H9 (cell line): ENCODE measurements around the gene SERINC1. TPM values are rescaled to one million over a fixed set of nuclear protein-coding genes. Genes with fewer than 3 reads are reported as not detected.

Source experiments
- DNase-seq: peaks from one replicate; pipeline ENCODE4 v3.0.0-alpha.2; 2017
- H2AFZ ChIP-seq: one replicate; pipeline ENCODE4 v1.6.1; 2013; ENCODE audit warnings: mild to moderate bottlenecking, low read length, control low read depth, moderate library complexity
- H2AK5ac ChIP-seq: 2 replicates; pipeline ENCODE4 v1.6.1; 2013; ENCODE audit warnings: low read length, control low read depth, mixed read lengths; ENCODE audit not compliant: insufficient read length
- H2BK120ac ChIP-seq: one replicate; pipeline ENCODE4 v1.6.1; 2013; ENCODE audit warnings: low read depth, mild to moderate bottlenecking, low read length, control low read depth, inconsistent platforms; ENCODE audit not compliant: poor library complexity, severe bottlenecking
- H2BK12ac ChIP-seq: 2 replicates; pipeline ENCODE4 v1.6.1; 2013; ENCODE audit warnings: low read length, control low read depth, mixed read lengths, low read depth; ENCODE audit not compliant: insufficient read length
- H2BK15ac ChIP-seq: 2 replicates; pipeline ENCODE4 v1.6.1; 2013; ENCODE audit warnings: low read depth, low read length, control low read depth
- H2BK20ac ChIP-seq: one replicate; pipeline ENCODE4 v1.6.1; 2013; ENCODE audit warnings: low read depth, mild to moderate bottlenecking, low read length, control low read depth, inconsistent platforms; ENCODE audit not compliant: poor library complexity, severe bottlenecking
- H2BK5ac ChIP-seq: 2 replicates; pipeline ENCODE4 v1.6.1; 2013; ENCODE audit warnings: low read length, control low read depth, mixed read lengths; ENCODE audit not compliant: insufficient read length
- H3K14ac ChIP-seq: 2 replicates; pipeline ENCODE4 v1.6.1; 2013; ENCODE audit warnings: low read length, control low read depth; ENCODE audit not compliant: insufficient read depth
- H3K18ac ChIP-seq: 2 replicates; pipeline ENCODE4 v1.6.1; 2013; ENCODE audit warnings: low read depth, mild to moderate bottlenecking, mixed read lengths, low read length, control low read depth; ENCODE audit not compliant: insufficient read length
- H3K23ac ChIP-seq: 2 replicates; pipeline ENCODE4 v1.6.1; 2013; ENCODE audit warnings: low read length, control low read depth, mixed read lengths, low read depth; ENCODE audit not compliant: insufficient read length
- H3K23me2 ChIP-seq: 2 replicates; pipeline ENCODE4 v1.6.1; 2013; ENCODE audit warnings: low read depth, mild to moderate bottlenecking, mixed read lengths, low read length, control low read depth; ENCODE audit not compliant: insufficient read length, poor library complexity, severe bottlenecking
- H3K27ac ChIP-seq: 2 replicates; pipeline ENCODE4 v1.5.1; 2013; ENCODE audit warnings: low read length, control low read depth, mixed read lengths, low read depth; ENCODE audit not compliant: insufficient read length
- H3K27me3 ChIP-seq: 2 replicates; pipeline ENCODE4 v1.6.1; 2013; ENCODE audit warnings: low read length, control low read depth, inconsistent platforms; ENCODE audit not compliant: insufficient read depth
- H3K4ac ChIP-seq: 2 replicates; pipeline ENCODE4 v1.6.1; 2013; ENCODE audit warnings: low read depth, mild to moderate bottlenecking, control low read depth, inconsistent platforms, low read length, moderate library complexity
- H3K4me1 ChIP-seq: 2 replicates; pipeline ENCODE4 v1.6.1; 2013; ENCODE audit warnings: low read length, control low read depth, inconsistent platforms; ENCODE audit not compliant: insufficient read depth
- H3K4me2 ChIP-seq: 2 replicates; pipeline ENCODE4 v1.6.1; 2013; ENCODE audit warnings: low read length, control low read depth, mixed read lengths; ENCODE audit not compliant: insufficient read length, insufficient read depth
- H3K56ac ChIP-seq: 2 replicates; pipeline ENCODE4 v1.6.1; 2013; ENCODE audit warnings: low read depth, mild to moderate bottlenecking, mixed read lengths, low read length, control low read depth; ENCODE audit not compliant: insufficient read length
- H3K79me1 ChIP-seq: 2 replicates; pipeline ENCODE4 v1.6.1; 2013; ENCODE audit warnings: low read depth, mild to moderate bottlenecking, moderate library complexity, low read length, control low read depth, inconsistent platforms; ENCODE audit not compliant: insufficient read depth, poor library complexity, severe bottlenecking
- H3K79me2 ChIP-seq: 2 replicates; pipeline ENCODE4 v1.6.1; 2013; ENCODE audit warnings: low read length, control low read depth, inconsistent platforms; ENCODE audit not compliant: insufficient read depth
- H3K9ac ChIP-seq: 2 replicates; pipeline ENCODE4 v1.6.1; 2013; ENCODE audit warnings: low read length, control low read depth, mixed read lengths; ENCODE audit not compliant: insufficient read length; ENCODE audit errors: extremely low read depth
- H3K9me3 ChIP-seq: one replicate; pipeline ENCODE4 v1.6.1; 2013; ENCODE audit warnings: low read depth, low read length, inconsistent platforms; ENCODE audit not compliant: control insufficient read depth
- H3T11ph ChIP-seq: one replicate; pipeline ENCODE4 v1.6.1; 2013; ENCODE audit warnings: mild to moderate bottlenecking, low read length, control low read depth, inconsistent platforms
- H4K20me1 ChIP-seq: one replicate; pipeline ENCODE4 v1.6.1; 2013; ENCODE audit not compliant: control insufficient read depth, insufficient read length, insufficient read depth
- H4K5ac ChIP-seq: 2 replicates; pipeline ENCODE4 v1.6.1; 2013; ENCODE audit warnings: low read depth, mild to moderate bottlenecking, mixed read lengths, low read length, control low read depth; ENCODE audit not compliant: insufficient read length
- H4K8ac ChIP-seq: replicated peaks from 2 replicates; pipeline ENCODE4 v1.6.1; 2013; ENCODE audit warnings: low read length, control low read depth, mixed read lengths, low read depth; ENCODE audit not compliant: insufficient read length
- H4K91ac ChIP-seq: 2 replicates; pipeline ENCODE4 v1.6.1; 2013; ENCODE audit warnings: low read depth, mild to moderate bottlenecking, moderate library complexity, mixed read lengths, low read length, control low read depth; ENCODE audit not compliant: insufficient read length
- H3K27ac Mint-ChIP-seq, 3 experiments: 2 replicates in 2 of 3; 3 replicates in 1 of 3; pipeline ENCODE4 v1.8.0; 2020 to 2021; ENCODE audit warnings: mixed read lengths in 3 of 3, mild to moderate bottlenecking in 1 of 3, moderate library complexity in 1 of 3
- H3K27me3 Mint-ChIP-seq: 2 replicates; pipeline ENCODE4 v1.8.0; 2021; ENCODE audit warnings: low read depth, mild to moderate bottlenecking, moderate library complexity, mixed read lengths
- H3K36me3 Mint-ChIP-seq, 3 experiments: 2 replicates in 2 of 3; 3 replicates in 1 of 3; pipeline ENCODE4 v1.8.0; 2020 to 2021; ENCODE audit warnings: low read depth in 3 of 3, mixed read lengths in 3 of 3; ENCODE audit not compliant: insufficient read depth in 1 of 3
- H3K4me1 Mint-ChIP-seq, 2 experiments: 2 replicates each; pipeline ENCODE4 v1.8.0; 2020; ENCODE audit warnings: mixed read lengths in 2 of 2
- H3K4me3 Mint-ChIP-seq, 2 experiments: 2 replicates in 1 of 2; 3 replicates in 1 of 2; pipeline ENCODE4 v1.8.0; 2020 to 2021; ENCODE audit warnings: mild to moderate bottlenecking in 2 of 2, mixed read lengths in 2 of 2, moderate library complexity in 1 of 2
- H3K9me3 Mint-ChIP-seq, 2 experiments: 2 replicates in 1 of 2; 3 replicates in 1 of 2; pipeline ENCODE4 v1.8.0; 2020; ENCODE audit warnings: mild to moderate bottlenecking in 2 of 2, mixed read lengths in 2 of 2, moderate library complexity in 1 of 2
- CTCF ChIP-seq: fragments of 200-600 bp; sonication (generic); conservative IDR thresholded peaks from 3 replicates; pipeline ENCODE4 v1.8.0; 2021; ENCODE audit warnings: antibody characterized with exemption, mild to moderate bottlenecking
- WGBS: extraction: QIAGEN DNeasy Blood & Tissue Kit; methylation state at CpG from one replicate; pipeline ENCODE4 v1.1.7; 2013; ENCODE audit warnings: missing lambda C conversion rate, low lambda C conversion rate, mixed read lengths; ENCODE audit not compliant: insufficient read length; ENCODE audit errors: extremely low coverage; 5-methylcytosine and 5-hydroxymethylcytosine counted together
- total RNA-seq: library from RNA; stranded (reverse); gene quantifications from 2 replicates; pipeline ENCODE4 v1.2.1, GENCODE V29; 2021

Gene SERINC1
- total RNA-seq, 1 experiment from 2014 or later, result 48.4 TPM

- Mint-ChIP-seq H3K9me3 (no peaks in the 10 kb centered on the region), H3K27ac (peak overlapping the region; percentile 100), H3K27me3 (no peaks in the 10 kb centered on the region; the same call in 1 of the 2 replicates), H3K4me3 (peak overlapping the region; percentile 98 to 99), H3K36me3 (peaks cover 0 to 1% (median 0%) of the 10 kb centered on the region in 3 experiments; a peak in 2 of 7 replicates), H3K4me1 (peaks cover 11 to 12% of the 10 kb centered on the region in 2 experiments)
- TF ChIP-seq CTCF, result no peak
- Histone ChIP-seq H2BK12ac (no peak overlapping the region), H3K79me1 (peaks cover 4% of the 10 kb centered on the region), H2BK15ac (no peak overlapping the region), H2AK5ac (no peak overlapping the region), H2BK20ac (no peak overlapping the region), H2AFZ (peak overlapping the region; percentile 23), H3K4me2 (peak overlapping the region; percentile 83), H3K18ac (no peak overlapping the region), H3K9me3 (no peaks in the 10 kb centered on the region), H3K27ac (peak overlapping the region; percentile 22), H3K14ac (no peak overlapping the region), H4K8ac (no peak overlapping the region), H3T11ph (no peak overlapping the region), H3K4ac (no peak overlapping the region), H2BK120ac (no peak overlapping the region), H2BK5ac (no peak overlapping the region), H3K56ac (no peak overlapping the region), H3K27me3 (no peaks in the 10 kb centered on the region), H4K20me1 (no peaks in the 10 kb centered on the region), H3K79me2 (peaks cover 11% of the 10 kb centered on the region; the same call in 1 of the 2 replicates), H3K23ac (no peak overlapping the region), H3K23me2 (no peaks in the 10 kb centered on the region), H3K9ac (peak overlapping the region; percentile 92), H3K4me1 (no peaks in the 10 kb centered on the region), H4K91ac (no peak overlapping the region), H4K5ac (no peak overlapping the region)
- no peak for DNase-seq
- WGBS, result no CpG with 5 or more reads among the region's 8 CpGs
Measured at GRCh38 chr6:122472022-122472340, 374 bp upstream of the SERINC1 start.
